NCI-H510A treated with DMSO at 0.1 percent for 48 hours (cell line): ENCODE results near the gene C1orf35.
A peak's percentile ranks its signal among the peaks of the same experiment; 100 is the strongest.

Experiments used
- DNase-seq: peaks from one replicate; lab custom pipeline; 2025; lab: John Stamatoyannopoulos, UW

Gene C1orf35

DNA sequence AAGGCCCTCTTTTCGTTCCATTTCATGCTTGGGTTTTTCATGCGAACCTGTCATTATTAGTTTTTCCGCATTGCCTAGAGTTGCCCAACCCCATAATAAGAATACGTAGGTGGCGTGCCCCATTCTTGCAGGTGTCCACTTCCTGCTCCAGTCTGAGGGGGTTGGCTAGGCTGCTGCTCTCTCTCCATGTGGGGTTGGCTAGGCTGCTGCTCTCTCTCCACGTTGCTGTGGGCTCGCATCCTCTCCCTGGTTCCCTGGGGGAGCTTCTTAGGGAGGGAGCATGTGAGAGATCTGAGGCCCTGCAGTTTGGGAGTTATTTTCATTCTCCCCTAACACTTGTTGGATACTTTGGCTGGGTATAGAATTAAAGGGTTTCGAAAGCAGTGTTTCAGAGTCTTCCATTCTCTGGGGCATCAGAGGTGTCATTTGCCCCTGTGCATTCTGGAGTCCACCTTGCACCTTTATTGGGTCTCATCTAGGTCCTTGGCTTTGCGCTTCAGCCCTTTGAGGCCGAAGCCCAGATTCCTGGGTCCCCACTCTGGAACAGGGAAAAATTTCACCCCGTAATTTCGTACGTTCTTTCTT is 8.6 kb downstream of the C1orf35 start:
- DNase-seq, result no peak

DNA sequence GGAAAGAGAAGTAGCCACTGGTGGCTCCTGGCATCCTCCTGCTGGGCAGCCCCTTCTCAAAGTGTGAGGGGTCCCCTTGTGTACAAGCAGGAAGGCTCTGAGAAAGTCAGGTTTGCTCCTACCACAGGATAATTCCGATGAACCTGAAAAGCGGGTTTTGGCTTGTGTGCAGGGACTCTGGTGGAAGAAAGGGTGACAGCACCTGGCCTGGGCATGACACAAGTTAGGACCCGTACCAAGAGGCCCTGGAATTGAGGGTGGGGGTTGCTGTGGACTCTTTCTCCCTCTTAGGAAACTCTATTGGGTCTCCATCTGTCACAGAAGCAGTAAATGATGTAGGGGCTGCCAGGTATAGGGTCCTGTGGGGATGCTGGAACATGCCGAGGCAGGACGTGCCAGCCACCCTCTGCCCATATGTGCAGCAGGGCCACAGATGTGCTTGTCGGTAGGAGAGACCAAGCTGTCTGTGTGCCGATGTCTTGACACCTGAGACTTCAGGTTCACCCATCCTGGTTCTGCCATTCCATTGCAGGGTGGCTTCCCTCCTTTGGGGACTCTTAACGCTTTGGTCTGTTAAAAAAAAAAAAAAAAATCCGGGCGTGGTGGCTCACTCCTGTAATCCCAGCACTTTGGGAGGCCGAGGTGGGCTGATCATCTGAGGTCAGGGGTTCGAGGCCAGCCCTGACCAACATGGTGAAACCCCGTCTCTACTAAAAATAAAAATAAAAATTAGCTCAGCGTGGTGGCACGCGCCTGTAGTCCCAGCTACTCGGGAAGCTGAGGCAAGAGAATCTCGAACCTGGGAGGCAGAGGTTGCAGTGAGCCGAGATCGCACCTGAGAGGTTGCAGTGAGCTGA is 9.8 kb downstream of the C1orf35 start:
- no peak for DNase-seq

DNA sequence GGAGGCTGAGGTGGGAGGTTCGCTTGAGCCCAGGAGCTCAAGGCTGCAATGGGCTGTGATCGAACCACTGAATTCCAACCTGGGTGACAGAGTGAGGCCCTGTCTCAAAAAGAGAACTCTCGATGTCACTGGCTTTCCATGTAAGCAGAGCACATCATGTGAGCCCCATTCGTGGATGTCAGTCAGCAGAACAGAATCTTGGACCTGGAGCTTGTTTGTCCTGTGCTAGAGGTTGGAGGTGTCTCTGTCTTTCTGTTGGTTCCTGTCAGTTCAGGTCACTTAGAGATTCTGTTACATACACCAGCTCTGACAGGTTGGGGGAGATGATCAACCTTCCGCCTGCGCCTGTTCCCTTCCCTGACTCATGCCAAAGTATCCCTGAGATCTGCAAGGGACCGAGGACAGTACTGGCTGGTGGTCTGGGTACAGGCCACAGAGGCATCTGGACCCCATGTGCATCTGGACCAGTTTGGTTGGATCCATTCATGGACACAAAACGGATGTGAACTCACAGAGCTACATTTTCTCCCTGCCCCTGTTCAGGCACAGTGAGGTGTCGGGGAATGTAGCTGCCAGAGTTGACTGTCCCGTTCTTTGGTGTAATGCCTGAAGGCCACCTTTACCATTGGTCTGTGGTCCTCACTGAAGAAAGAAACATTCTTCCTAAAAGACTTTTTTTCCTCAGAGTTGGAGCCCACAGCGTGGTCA is 10.6 kb downstream of the C1orf35 start:
- DNase-seq, result no peak

DNA sequence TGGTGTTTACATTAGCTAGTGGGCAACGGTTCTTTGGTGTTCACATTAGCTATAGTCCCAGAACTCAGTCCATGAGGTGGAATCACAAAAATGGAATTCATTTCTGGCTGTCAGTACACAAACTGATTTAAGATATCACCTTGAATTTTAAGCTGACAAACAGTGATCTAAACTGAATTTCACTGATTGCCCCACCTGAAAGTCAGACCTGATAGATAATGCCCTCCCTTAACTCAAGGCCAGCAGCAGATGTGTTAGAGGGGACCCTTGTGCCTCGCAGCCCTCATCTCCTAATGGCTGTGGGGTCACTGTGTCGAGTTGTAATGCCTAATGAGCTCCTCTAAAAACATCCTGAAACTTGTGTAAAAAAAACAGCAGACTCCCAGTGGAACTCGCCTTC is 12.0 kb downstream of the C1orf35 start:
- no peak for DNase-seq

GRCh38 chr1:228090613-228091081 is 12.5 kb downstream of the C1orf35 start:
- no peak for DNase-seq

DNA sequence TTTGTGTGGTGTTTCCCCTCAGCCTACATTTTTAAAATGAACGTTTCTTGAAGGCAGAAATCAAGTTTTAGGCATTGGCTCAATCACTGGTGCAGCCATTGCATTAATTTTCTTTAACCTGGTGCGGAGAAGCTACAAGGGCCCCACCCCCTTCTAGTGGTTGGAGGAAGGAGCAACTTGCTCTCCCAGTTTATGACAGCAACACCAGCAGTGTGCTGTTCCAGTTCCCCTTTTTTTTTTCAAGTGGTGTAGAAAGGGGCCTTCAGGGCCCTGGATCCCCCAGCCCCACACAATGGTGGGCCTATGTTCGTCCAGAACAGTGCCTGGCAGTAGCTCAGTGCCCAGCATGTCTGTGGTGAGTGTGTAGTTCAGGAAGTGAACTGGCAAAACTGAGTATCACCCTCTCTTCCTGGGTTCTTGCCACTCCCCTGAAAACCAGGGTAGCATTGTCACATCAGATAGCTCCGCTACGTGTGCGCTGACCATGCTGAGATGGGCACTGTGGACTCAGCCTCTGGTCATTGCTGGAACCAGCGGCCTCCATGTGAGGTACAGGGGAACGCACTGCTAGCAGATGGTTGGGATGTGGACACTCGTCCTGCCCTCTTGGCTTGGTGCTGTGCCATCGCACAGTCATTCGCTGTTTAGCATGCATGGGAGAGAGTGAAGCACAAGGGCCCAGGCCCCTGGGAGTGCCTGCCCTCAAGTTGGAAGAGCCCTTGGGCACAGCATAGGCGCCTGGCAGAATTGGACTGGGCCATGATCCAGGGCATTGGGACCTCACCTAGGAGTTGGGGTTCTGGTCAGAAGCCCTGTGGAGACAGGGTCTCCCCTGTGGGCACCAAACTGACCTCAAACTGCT is 13.4 kb downstream of the C1orf35 start:
- no peak for DNase-seq

DNA sequence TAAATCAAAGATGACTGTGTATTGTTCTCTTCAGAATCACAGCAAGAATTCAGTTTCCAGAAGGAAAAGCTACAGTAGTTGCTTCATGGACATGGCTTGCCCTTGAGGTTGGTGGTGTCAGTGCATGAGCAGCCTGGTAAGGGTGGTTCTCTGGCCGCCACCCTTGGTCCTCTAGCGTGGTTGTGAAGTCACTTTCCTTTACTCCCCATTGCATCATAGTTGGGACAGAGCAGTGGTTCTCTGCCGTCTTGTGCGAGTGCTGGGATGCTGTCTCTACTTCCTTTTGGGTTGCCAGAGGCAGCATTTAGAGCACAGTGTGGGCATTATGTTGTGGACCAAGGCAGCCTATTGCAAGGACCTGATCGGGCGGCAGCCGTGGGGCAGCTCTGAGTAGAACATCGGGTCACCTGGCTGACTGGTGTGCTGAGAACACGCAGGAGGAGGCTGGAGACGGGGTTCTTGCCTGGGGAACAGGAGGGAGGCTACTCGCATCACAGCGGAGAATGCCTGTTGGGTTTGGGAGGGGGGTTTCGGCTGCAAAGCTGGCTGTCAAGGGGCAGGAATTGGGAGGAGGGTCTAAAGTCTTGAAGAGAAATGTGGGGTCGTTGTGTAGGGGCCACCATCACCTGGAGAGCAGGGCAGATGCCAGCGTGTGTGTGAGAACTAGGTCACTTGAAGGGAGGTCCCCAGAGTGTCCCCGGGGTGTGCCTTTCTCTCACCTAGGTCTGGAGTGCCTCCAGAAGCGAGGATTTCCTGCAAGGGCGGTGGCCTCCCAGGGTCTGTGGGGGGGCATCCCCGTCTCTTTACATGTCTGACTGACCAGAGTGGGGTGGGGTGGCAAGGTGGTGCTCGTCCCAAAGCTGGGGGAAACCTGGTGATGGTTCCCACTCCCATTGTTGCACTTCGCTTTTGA is 14.3 kb downstream of the C1orf35 start:
- DNase-seq, result no peak

- no peak for DNase-seq
Observed at GRCh38 chr1:228087771-228088251, 15.3 kb downstream of the C1orf35 start.

DNA sequence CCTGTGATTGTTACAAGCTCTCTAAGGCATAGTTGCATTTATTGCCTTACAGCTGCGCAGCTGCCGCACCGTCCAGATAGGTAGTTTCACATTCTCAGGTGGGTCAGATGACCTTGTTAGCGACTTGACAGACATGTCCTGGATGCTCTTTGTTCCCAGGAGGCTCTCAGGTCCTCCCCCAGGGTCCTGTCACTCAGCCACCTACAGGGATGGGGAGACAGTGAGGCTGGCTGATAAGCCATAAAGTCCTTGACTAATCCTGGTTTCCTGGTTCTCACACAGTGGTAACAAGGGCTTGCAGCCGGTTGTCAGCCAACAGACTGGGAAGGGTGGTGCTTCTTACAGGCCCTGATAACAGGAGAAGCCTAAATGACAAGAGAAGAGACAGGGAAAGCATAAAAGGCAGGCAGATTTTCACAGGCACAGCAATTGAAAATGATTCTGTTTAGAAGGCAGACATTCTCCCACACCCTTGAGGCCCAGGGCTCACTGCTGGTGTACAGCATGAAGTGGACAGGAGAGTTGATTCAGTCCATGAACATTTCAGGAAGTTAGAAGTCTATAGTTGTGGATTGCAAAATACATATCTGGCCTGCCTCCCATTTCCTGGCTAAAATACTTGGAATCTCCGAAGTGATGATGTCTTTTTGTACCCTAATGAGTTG is 17.7 kb downstream of the C1orf35 start:
- DNase-seq, result no peak

DNA sequence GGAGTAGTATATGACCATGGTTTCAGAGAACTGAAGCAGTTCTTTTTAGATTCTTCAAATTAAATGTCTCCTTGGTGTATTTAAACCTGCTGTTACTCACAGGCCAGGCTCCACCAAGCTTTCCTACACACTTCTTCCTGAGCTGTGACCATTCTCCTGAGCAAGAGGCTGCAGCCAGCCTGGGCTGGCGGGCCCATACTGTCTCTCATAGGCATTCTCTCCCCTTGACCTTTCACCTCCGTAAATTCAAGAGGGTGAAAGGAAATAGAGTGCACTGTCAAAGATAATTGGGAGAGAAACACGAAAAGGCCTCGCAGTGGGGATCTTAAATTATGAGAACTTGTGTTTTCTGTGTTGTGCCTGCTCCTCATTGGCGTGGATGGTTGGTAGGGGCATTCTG is 18.3 kb downstream of the C1orf35 start:
- no peak for DNase-seq

- DNase-seq, result no peak
Observed at GRCh38 chr1:228084325-228084724, 18.8 kb downstream of the C1orf35 start.

DNA sequence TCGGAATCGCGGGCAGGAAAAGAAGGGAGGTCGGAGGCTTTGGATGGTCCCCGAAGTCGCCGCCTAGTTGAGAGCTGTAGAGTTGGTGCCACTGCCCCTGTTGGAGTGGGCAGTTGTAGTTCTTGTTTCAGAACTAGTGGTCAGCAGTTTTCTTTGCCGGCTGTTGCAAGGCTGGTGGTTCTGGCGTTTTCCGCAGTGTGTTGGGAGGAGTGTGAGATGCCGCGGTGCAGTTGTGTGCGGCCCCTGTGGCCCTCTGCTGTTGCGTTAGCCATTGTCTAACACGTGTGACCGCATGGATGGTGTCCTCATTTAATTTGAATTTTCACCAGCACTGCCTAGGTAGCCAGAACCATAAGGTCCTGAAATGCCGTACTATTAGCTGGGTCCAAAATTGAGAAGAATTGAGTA is 19.2 kb downstream of the C1orf35 start:
- DNase-seq, result no peak

DNA sequence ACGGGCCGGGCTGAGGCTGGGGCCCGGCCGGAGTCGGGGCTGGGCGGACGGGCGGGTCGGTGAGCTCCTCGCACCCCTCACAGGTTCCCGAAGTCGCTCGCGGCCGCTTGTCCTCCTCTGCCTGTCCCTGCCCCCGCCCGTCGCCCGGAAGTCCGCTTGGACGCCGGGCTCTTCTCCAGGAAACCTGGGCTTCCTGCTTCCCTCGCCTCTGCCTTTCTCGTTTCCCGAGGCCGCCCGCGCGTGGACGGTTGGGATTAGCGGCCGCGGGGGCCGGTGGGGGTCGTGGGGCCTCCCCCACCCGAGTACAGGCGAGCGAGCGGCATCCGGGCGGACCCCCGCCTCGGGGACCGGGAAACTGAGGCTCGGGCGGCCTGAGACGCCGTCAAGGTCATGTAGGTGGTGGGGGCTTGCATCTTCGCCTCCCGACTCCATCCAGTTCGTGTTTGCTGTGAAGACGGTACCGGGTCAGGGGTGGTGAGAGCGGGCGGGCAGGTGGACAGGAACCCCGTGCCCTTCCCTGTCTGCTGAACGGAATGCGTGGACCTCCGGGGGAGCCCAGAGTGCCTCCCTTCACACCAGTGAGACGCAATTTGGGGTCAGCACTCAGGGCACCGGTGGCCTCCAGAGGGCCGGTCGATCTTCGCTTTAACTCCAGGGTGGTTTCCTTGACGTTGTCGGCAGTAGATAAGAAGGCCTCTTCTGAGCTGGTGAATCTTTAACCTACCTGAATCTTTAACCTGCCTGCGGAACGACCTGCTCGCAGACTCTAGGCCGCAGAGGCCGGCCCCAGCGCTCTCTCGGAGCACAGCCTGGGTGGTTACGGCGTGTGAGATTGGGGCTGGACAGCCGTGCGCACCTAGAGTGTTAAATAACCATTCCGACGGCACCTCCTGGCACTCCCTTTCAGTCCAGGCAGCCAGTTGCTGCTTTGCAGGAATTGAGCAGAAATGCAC is 19.9 kb downstream of the C1orf35 start:
- DNase-seq, result no peak

DNA sequence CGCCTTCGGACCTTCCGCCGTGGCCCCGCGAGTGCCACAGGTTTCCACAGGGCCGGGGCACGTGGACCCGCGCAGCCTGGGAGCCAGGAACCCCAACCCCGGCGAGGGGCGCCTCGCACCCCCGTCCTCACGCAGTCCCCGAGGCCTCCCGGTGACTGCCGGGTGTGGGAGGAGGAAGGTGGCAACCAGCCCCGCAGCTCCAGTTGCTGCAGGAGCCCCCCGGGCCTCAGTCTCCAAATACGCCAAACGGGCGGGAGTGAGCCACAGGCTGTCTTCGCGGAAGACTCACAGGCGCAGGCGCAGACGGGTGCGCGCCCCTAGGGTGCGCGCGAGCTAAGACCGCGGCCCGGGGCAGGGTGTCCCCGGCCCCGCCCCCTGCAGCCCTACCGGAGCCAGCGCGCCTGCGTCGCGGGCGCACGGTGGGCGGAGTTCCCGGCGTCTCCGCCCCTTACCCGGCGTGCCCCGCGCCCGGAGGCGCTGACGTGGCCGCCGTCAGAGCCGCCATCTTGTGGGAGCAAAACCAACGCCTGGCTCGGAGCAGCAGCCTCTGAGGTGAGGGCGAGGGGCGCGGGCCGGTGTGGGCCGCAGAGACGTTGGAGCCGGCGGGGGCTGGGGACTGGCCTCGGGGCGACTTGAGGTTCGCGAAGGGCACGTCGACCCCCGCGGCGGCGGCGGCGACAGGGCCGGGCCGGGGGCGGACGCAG is 20.8 kb downstream of the C1orf35 start, which contains the start of gene ARF1:
Gene ARF1 (plus strand): TSS at position 495 of the 704 bp plus-strand sequence. CDS start 14,407 bp downstream, outside the sequence.
- DNase-seq, result peak; percentile 88

DNA sequence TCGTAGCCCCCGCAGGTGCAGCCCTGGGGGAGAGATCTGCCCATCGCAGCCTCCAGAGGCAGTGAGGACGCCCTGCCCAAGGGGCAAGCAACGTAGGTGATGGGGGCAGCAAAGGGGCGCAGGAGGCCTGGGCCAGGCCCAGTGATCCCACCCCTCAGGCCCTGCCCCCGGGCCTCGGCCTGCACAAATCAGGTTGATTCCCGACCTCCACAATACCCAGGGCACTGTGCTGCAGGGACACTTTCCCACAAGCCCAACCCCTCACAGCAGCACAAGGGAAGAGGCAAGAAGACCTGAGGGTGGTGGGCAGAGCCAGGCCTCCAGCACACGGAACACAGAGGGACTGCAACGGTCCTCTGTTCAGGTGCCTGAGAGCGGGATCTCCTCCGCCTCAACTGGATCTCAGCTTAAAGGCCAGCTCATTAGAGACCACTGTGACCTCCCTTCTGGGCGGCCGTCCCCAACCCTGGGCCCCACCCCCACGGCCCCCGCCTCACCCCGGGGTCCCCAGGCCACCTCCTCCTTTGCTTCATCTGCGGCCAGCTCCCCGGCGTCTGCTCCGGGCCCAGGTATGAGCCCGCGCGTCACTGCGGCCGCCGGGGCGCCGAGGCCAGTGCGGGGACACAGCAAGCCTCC is 21.4 kb downstream of the C1orf35 start:
- DNase-seq, result peak; percentile 26

- DNase-seq, result no peak
Observed at GRCh38 chr1:228081144-228081543, 22.0 kb downstream of the C1orf35 start.

DNA sequence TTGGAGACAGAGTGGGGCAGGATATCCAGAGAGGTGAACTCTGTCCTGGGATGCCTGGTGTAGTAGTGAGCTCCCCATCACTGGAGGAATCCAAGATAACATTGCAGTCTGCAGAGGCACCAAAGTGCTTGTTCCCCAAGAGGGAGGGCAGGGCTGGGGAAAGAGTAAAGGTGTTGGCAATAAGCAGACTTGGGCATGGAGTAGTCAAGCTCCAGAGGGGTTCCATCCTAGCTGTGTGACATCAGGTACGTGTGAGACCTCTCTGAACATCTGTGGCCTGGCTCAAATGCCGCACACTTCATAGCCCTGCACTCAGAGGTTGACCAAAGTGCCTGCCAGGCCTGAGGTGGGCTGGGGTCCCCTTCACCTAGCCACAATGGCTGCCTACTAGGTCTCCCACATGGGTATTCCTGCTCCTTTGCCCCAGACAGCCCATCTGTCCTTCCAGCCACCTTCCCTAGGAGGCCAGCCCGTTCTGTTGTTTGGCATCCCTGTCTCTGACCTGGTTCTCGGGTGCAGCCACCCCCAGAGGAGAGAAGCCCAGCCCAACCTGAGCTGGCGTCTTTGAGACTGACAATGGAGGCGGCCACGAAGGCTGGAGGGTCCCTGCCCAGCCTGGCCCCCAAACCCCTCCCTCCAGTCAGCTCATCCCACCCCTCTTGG is 23.4 kb downstream of the C1orf35 start:
- no peak for DNase-seq
